ENCODE results near the gene CD47. TPM values are rescaled to one million over a fixed set of nuclear protein-coding genes. Genes with fewer than 3 reads are reported as not detected.

CD47 gene
- total and polyA plus RNA-seq, 7 donors = 10.8 to 74.9 (median 61.4) TPM

DNA sequence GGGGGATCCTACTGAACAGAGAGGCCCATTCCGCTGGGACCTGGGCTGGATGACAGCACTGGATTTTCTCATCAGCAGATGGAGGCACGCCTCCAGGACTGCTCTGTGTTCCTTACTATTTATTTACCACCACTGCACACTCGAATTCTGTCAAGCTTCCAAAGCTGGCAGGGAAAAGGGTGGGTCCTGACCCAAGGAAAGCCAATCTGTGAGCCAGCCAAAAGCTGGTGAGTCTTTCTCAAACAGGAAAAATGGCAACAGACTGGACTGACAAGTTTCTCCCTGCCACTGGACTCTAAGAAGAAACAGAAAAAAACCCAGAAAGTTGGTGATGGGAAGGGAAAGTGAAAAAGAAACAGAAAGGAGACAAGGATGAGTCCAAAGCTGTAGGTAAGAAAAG is 37.8 kb downstream of the CD47 start:
- H3K27ac ChIP-seq = no peak overlapping the region

GRCh38 chr3:108051005-108051404 is 39.8 kb downstream of the CD47 start:
- Histone ChIP-seq H3K4me3 (no peak overlapping the region), H3K4me1 (peaks cover 0 to 9% (median 7%) of the 10 kb centered on the region in 4 donors), H3K27me3 (no peaks in the 10 kb centered on the region), H3K9me3 (no peaks in the 10 kb centered on the region), H3K36me3 (peaks cover 0 to 22% (median 0%) of the 10 kb centered on the region in 4 donors), H3K27ac (no peak overlapping the region)
- intact Hi-C loops (cut with DNase I) = no loop called here
- TF ChIP-seq POLR2AphosphoS5 (IDR thresholded peaks at IDR 0.05) (no peak), EP300 (IDR thresholded peaks at IDR 0.05) (no peak), CTCF (IDR thresholded peaks at IDR 0.05) (no peak), POLR2A (IDR thresholded peaks at IDR 0.05) (no peak)
- DNase-seq = no peak
- WGBS, 2 donors = 94 to 96% methylated on average over 3 of the region's 3 CpGs

More for the DNA sequence above, 37.8 kb downstream of the CD47 start:
- peaks cover 0 to 9% (median 7%) of the 10 kb centered on the region in 4 donors for H3K4me1 ChIP-seq
- H3K9me3 ChIP-seq = no peaks in the 10 kb centered on the region
- peaks cover 0 to 39% (median 0%) of the 10 kb centered on the region in 4 donors for H3K36me3 ChIP-seq
- intact Hi-C loops (cut with DNase I) = no loop called here
- no peak for DNase-seq
- 43 to 81% methylated on average over 3 of the region's 3 CpGs for WGBS, 2 donors
- H3K27me3 ChIP-seq = no peaks in the 10 kb centered on the region
- TF ChIP-seq POLR2A (IDR thresholded peaks at IDR 0.05) (no peak), EP300 (IDR thresholded peaks at IDR 0.05) (no peak), CTCF (IDR thresholded peaks at IDR 0.05) (no peak), POLR2AphosphoS5 (IDR thresholded peaks at IDR 0.05) (no peak)
- no peak overlapping the region for H3K4me3 ChIP-seq

DNA sequence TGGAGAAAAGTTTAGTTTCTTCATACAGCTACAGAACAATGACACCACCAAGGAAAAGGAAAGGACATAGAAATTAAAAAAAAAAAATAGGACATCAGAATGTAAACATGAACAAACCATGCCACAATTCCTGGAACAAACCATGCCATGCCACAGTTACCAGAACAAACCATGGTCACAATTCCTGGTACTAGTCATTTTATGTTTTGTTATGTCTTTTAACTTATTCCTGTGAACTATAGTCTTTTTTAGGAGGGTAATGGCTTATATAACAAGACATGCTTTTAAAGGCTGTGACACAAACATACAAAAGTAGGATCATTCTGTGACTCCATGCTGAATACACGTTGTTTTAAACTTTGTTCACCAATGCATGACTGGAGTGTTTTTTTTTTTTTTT is 42.8 kb downstream of the CD47 start:
- Histone ChIP-seq H3K9me3 (no peaks in the 10 kb centered on the region), H3K36me3 (peaks cover 0 to 26% (median 0%) of the 10 kb centered on the region in 4 donors), H3K4me1 (peaks cover 0 to 4% (median 2%) of the 10 kb centered on the region in 4 donors), H3K27me3 (no peaks in the 10 kb centered on the region), H3K4me3 (no peak overlapping the region), H3K27ac (no peak overlapping the region)
- intact Hi-C loops (cut with DNase I) = no loop called here
- WGBS, 2 donors = 80 to 90% methylated on average over 1 of the region's 1 CpG
- TF ChIP-seq POLR2A (IDR thresholded peaks at IDR 0.05) (no peak), EP300 (IDR thresholded peaks at IDR 0.05) (no peak), CTCF (IDR thresholded peaks at IDR 0.05) (no peak), POLR2AphosphoS5 (IDR thresholded peaks at IDR 0.05) (no peak)
- no peak for DNase-seq

DNA sequence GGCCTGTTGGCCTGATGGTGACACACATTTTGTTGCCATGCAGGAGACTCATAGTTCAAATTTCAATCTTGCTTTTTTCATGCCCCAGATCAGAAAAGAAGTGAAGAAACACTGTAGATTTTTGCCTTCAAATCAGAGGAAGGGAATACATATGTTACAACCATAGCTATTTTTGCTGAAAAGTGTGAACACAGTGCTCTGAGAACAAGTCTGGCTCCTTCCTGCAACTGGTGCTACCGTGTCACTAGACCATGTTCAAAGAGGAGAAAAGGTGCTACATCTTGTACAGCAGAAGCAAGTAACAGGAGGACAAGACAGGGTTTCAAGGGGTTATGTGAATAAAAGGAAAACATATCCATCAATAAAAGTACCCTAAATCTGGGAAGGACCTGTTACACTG is 44.6 kb downstream of the CD47 start:
- Histone ChIP-seq H3K4me1 (no peaks in the 10 kb centered on the region), H3K9me3 (no peaks in the 10 kb centered on the region), H3K27me3 (no peaks in the 10 kb centered on the region), H3K4me3 (no peak overlapping the region), H3K27ac (no peak overlapping the region), H3K36me3 (peaks cover 0 to 28% (median 0%) of the 10 kb centered on the region in 4 donors)
- WGBS, 2 donors = 98% methylated on average over 1 of the region's 1 CpG
- intact Hi-C loops (cut with DNase I) = no loop called here
- TF ChIP-seq CTCF (IDR thresholded peaks at IDR 0.05) (no peak), EP300 (IDR thresholded peaks at IDR 0.05) (no peak), POLR2A (IDR thresholded peaks at IDR 0.05) (no peak), POLR2AphosphoS5 (IDR thresholded peaks at IDR 0.05) (no peak)
- no peak for DNase-seq

- DNase-seq = no peak
- intact Hi-C loops (cut with DNase I) = no loop called here
- Histone ChIP-seq H3K27me3 (no peaks in the 10 kb centered on the region), H3K4me1 (no peaks in the 10 kb centered on the region), H3K9me3 (no peaks in the 10 kb centered on the region), H3K4me3 (no peak overlapping the region), H3K27ac (no peak overlapping the region), H3K36me3 (peaks cover 0 to 21% (median 0%) of the 10 kb centered on the region in 4 donors)
- TF ChIP-seq POLR2A (IDR thresholded peaks at IDR 0.05) (no peak), POLR2AphosphoS5 (IDR thresholded peaks at IDR 0.05) (no peak), EP300 (IDR thresholded peaks at IDR 0.05) (no peak), CTCF (IDR thresholded peaks at IDR 0.05) (no peak)
Measured at GRCh38 chr3:108044699-108045098, 46.1 kb downstream of the CD47 start.

Measured in sigmoid colon (tissue), 7 donors.